Fibroblast of skin of back (primary cell): ENCODE measurements around the gene ING4. TPM values are rescaled to one million over a fixed set of nuclear protein-coding genes. Genes with fewer than 3 reads are reported as not detected.
"Not testable (repeated sequence)": the region's sequence is repeated elsewhere in the genome, so short reads cannot be mapped to it uniquely, and the experiment has no call there.

Experiments
- DNase-seq: peaks from one replicate; pipeline ENCODE4 v3.0.0-alpha.2; 2013
- polyA plus RNA-seq, 2 experiments: library from polyadenylated mRNA; unstranded; fragments of 120-200 nt; gene quantifications; one replicate each; pipeline ENCODE4 v1.2.1, GENCODE V29; 2013; ENCODE audit not compliant: insufficient read length in 2 of 2

Gene ING4
- polyA plus RNA-seq (2013, experiment 1 of 2; ENCODE audit: insufficient read length) = 21.4 TPM
- polyA plus RNA-seq (2013, experiment 2 of 2; ENCODE audit: insufficient read length) = 26.2 TPM

DNA sequence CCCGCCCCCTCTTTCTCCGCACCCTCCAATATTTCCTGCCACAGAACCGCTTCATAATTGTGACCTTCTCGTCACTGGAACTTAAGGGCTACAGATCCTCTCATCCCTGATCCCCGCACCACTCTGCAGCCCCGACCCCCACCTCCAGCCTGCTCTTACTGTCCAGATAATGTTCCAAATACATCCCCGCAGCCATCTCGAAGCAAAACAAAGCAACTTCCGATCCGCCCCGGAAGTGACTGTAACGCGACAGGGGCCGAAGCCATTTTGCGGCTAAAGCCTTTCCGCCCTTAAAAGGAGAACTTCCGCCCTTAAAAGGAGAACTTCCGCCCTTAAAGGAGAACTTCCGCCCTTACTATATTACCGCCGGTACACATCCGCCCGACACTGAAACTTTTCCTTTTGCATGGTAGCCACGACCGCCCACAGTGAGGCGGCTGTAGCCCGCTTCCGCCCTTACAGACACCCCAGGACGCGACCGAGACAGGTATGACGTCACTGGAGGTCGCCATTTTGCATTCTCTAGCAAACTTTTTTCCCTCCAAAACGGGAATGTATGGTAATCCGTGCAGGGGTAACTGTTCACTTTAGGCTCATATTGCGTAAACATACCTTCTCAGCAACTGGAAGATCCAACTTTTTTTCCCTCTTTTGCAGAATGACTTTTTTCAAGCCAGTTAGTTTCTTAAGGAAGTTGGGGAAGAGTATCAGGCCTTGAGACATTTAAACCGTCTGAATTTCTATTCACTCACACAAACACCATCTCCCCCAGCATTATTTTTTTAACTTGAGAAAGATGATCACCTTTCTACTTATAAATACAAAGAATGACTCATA lies at the start of gene ING4:
Gene ING4, minus strand, starts transcription at position 214 of the 837 bp plus-strand sequence. Its CDS starts 18 bp downstream, at position 196.
- peak; percentile 100 for DNase-seq

DNA sequence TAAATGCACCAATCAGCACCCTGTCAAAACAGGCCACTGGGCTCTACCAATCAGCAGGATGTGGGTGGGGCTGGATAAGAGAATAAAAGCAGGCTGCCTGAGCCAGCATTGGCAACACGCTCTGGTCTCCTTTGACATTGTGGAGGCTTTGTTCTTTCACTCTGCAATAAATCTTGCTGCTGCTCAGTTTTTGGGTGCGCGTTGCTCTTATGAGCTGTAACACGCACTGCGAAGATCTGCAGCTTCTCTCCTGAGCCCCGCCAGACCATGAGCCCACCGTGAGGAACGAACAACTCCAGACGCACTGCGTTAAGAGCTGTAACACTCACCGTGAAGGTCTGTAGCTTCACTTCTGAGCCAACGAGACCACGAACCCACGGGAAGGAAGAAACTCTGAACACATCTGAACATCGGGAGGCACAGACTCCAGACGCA lies 46.1 kb upstream of the ING4 start:
- DNase-seq = no peak

DNA sequence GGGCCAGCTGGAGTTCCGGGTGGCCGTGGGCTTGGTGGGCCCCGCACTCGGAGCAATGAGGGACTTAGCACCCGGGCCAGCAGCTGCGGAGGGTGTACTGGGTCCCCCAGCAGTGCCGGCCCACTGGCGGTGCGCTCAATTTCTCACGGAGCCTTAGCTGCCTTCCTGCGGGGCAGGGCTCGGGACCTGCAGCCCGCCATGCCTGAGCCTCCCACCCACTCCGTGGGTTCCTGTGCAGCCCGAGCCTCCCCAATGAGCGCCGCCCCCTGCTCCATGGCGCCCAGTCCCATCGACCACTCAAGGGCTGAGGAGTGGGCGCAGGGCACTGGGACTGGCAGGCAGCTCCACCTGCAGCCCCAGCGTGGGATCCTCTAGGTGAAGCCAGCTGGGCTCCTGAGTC lies 45.4 kb upstream of the ING4 start:
- not testable (repeated sequence) for DNase-seq

DNA sequence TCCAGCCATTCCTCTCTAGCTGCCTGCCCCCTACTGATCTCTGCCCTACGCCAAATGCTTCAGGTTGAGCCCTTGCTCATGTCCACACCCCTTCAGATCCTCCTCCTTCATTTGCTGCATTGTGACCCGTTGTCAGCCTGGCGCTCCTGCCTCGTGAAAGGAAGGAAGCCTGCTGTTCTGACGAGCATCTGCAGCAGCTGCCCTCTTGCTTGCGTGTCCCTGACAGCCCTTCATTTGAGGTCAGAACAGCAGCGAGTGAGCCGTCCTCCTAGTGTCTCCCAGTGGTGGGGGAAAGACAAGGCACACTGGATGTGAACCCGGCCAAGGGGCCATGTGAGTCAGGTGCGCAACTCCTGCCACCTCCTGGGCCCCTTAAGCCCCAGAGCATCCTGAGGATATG lies 40.7 kb upstream of the ING4 start:
- DNase-seq = no peak

DNA sequence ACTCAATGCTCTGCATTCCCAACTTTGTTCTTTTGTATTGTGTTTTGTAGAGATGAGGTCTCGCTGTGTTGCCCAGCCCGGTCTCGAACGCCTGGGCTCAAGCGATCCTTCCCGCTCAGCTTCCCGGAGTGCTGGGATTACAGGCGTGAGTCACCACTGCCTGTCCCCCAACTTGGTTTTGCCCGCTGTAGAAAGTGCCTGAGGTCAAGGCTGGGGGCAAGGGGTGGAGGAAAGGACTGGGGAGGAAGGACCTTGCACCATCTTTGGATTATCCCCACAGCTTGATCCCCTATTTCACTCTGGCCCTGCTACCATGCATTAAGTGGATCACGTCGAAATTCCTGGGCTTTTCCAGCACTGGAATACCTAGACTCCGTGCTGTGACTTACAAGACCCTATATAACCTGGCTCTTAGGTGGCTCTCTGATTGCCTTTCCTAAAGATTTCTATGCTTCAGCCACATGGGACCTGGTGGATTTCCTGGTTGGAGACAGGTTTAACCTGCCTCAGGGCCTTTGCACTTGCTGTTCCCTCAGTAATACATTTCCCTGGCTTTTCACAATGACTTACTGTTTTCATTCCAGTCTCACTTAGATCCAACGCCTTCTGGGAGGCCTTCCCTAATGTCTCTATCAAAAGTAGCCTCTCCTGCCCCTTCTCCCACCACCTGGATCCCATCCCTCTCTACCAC lies 38.3 kb upstream of the ING4 start:
- peak; percentile 28 for DNase-seq

DNA sequence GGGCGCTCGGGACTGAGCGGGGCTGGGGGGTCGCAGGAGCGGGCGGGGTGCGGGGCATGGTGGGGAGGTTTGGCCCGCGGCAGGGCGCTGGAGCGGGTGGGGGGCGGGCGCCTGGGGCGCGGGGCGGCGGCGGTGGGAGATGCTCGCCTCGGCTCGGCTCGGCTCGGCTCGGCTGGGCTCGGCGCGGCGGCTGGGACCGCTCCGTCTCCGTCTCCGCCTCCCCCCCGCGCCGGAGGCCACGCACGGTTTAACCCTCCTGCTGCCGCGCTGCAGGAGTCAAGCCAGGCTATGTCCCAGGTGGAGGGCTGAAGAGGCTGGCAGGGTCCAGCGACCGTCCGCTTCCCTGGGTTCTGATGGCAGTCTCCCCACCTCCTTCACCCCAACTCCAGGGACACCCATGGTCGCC lies 37.7 kb upstream of the ING4 start, which contains the start of gene PIANP:
Gene PIANP, minus strand, starts transcription at position 170 of the 406 bp plus-strand sequence. CDS start 2,754 bp downstream, outside the sequence.
- DNase-seq = peak; percentile 43

DNA sequence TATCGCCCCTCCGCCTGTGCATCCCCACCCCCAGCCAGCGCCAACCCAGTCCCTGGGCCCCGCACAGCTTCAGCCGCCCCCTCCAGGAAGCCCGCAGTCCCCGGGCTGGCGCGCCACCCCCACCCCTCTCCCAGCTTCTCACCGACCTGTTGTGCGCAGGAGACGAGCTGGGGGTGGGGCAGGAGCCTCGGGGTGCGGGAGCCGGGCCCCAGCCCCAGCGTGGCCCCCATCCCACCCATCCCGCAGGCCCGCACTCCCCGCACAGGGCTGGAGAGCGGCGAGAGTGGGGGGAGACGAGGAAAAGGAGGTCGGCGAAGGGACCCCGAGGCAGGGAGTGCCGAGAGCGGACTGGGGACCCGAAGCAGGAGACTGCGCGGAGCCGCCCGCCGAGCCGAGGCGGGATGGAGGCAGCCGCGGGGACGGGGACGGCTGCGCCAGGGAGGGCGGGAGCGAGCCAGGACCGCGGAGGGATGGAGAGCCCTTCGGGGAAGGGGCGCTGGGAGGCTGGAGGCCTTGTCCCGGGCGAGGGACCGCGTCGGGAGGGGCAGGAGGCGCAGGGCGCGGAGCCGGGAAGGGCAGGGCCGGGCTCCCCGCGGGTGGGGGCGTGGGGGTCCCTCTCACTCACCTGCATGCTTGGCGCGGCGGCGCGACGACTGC lies 37.2 kb upstream of the ING4 start:
- no peak for DNase-seq

DNA sequence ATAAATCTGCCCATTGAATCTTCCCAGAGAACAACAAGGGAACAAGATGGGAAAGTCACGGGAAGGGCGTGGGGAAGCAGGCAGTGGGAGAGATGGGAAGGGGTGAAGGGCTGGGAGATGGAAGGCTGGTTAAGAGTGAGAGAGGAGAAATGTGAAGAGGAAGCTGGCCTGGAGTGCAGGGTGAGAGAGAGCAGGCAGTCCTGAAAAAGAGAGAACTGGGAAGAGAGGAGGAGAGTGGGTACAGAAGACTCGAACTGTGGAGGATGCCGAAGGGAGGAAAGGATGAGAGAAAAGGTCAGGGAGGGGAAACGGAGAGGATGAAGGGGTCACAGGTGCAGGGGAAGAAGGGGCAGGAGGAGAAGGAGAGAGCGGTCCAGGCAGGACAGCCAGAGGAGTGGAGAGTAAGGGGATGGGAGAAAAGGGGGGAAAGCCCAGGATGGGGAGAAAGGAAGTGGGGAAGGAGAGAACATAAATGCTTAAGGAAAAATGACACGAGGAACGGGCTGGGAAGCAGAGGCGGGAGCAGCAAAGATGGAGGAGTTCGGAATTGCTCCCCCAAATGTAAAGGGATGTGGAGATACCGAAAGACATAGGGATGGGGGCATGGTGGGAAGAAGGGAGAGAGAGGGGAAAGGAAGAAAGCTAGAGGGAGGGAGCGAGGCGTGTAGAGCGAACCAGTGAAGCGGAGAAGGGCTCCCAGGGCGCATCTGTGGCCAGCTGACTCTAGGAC lies 36.5 kb upstream of the ING4 start:
- no peak for DNase-seq

DNA sequence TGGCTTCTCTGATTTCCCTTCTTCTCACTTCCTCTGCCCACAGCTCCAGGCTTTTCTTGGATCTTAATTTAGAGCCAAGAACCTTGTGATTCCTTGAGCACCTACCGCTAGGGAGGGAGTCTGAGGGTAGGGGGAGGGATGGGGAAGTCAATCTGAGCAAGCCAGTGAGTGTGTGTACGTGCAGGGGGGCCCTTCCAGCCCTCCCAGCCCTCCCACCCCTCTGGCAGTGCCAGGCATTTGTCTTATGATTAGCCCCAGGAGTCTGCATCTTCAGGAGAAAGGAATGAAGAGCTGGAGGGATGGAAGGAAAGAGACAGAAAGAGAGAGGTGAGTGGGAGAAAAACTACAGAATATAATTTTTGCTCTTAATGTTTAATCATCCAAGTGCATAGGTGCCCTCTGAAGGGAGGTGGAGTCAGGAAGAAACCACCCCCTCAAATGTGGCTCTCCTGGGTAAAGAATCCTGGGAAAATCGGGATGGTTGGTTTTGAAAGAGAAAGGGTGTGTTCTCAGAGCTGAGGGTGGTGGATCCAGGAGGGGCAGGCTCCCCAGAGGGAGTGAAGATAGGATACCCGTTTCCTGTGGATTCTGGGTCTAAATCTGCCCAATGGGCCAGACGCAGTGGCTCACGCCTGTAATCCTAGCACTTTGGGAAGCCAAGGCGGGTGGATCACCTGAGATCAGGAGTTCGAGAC lies 35.6 kb upstream of the ING4 start:
- no peak for DNase-seq

DNA sequence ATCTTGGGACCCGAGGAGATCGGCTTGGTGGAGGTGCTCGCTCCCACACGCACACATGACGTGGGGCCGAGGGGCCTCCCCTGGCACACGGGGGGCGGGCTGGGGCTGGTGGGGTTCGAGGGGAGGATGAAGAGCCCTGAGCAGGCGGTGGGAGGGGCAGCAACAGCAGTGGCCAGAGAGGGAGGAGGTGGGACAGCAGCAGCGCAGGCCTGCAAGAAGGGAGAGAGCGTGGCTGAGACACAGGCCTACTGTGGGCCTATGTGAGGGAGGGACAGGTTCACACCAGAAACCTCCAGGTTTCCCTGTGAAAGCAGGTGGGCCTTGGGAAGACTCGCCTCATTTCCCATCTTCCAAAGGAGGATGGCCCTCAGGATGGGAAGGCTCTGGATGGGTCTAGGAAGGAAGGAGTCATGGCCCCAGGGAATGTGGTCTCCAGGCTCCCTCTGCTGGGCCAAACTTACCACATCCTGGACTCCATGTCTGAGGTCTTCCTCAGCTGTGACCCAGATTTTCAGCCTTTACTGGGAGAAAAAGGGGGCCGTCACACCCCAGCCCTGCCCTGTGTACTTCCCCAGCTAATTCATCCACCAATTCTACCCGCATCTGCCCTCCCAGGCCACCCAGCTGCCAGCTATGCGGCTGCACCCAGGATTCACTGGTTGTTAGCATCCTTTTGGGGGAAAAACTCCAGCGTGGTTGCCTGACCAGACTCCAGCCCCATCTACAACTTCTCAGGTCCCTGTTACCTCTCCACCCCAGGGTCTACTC lies 34.8 kb upstream of the ING4 start:
- DNase-seq = peak; percentile 74

DNA sequence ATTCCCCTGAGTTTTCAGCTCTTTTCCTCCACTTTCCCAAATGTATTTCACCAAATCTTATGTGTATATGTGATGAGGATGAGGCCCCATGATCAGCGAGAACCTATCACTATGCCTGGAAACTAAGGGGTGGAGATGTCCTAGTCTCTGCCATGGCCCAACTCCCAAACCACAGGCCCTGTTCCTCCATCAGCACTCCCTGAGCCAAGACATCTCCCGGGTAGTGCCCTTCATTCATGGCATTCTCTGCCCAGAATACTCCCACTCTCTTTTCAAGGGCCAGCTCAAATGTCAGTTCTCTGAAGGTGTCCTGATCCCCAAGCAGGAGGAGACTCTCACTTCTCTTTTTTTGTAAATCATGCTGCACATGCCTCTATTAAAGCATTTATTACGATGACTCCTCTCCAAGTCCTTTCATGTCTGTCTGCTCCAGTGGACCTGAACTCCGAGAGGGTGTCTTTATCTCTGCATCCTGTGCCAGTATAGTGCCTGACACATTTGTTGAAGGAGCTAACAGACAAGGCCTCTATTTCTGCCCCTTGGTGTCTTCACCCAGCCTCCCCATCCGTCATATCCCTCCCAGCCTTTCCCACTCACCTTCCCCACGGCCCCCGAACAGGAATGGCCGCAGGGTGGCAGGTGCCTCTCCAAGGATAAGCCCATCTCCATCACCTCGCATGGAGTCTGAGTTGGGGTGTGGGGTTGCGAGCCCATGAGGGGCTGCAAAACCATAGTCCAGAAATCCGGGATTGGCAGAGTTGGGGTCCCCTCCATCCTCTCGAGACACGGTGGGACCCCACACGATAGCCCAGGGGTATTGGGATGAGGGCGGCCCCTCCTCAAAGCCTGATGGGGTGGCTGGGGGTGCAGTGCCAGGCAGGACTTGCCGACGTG lies 34.0 kb upstream of the ING4 start:
- DNase-seq = no peak

DNA sequence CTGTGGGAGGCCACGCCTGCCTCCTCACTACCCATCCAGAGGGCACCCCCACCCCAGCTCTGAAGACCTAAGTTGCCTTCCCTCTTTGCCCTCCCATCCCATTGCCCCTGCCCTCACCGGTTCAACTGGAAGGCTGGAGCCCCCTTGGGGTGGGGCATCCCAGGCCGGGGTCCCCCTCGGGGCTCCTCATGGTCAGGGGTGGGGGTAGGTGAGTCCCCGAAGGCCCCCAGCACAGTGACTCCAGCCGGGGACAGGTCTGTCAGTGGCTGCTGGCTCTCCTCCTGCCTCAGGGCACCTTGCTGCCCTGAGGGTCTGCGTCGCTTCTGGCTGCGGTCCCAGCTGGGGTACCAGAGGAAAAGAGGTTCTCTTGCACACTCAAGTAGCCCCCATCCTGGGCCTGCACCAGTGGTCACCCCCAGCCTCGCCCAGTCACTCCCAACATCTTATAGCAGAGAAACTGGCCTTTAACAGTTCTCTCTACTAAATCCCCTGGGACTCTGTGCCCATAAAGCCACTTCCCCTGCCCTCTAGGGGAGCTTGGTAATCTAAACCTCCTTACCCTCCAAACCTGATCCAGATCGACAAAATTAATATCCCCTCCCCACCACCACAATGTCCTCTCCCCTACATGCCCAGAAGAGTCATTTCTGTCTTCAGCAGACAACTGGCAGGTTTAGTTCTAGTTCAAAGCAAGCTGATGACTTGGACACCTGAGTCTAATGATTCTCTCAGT lies 32.6 kb upstream of the ING4 start:
- no peak for DNase-seq

DNA sequence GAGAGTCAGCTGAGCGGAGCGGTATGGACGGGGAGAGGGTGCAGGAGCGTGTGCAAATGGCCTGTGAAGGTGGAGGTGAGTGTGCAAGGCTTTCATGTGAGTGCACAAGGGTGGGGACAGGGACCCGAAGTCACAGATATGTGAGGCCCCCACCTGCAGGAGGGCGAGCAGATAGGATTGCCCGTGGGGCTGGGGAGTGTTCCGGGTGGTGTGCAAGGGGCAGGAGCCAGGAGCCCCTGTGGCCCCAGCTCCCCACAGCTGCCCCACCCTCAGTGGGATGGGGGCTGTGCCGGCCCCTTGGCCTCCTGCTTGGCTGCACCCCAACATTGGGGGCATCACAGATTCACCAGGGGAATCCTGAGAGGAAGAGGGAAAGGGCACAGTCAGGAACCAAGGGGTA lies 31.8 kb upstream of the ING4 start:
- DNase-seq = no peak

DNA sequence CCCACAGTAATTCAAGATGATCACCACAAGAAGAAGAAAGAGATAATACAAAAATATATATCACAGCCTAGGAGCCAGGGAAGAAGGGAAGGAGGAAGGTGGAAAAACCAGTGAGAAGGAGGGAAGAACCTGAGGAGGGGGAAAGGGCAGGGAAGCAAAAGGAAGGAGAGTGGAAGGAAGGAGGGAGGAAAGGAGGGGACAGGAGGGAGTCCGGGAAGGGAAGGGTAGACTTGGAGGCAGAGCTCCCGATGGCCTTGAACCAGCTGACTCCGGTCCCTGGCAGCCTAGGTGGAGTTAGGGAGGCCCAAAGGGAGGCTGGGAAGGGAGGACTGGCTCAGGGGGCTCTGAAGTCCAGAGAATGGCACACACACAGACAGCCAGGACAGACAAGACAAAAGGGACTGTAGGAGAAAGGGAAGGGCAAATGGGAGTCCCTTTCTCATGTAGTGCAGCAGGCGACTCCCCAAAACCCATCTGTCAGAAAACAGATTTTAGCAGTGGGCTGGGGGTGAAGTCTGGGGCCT lies 31.0 kb upstream of the ING4 start:
- DNase-seq = no peak

DNA sequence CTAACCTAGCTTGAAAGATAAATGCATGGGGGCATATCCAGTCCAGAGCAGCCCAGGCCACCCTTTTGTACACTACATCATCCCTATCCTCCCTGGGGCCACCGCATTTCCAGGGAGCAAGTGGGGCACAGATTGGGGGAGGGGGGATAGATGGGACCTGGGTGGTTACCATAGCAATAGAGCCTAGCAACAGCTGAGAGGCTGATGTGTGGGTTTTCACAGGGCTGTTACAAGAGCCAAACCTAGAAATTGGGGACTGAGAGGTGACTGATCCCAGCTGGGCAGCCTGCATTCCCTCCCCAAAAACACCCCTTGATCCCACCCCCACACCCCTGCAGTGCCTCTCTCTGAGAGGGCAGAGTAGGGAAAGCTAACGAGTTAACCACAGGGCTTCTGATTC lies 30.0 kb upstream of the ING4 start:
- no peak for DNase-seq

DNA sequence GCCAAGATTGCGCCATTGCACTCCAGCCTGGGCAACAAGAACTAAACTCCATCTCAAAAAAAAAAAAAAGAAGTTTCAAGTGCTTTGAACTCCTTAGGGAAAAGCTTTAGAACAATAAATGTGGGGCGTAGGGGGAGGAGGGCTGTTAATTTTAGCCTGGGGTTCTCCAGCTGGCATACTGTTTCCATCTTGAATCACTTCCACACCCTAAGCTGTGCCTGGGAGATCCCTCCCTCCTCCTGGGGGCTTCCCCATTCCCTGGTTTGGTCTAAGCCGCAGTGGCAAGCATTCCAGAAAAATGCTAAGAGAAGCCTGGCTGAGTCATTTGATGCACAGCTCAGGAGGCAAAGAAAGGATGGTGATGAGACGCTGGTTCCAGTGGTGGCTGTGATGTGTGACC lies 28.6 kb upstream of the ING4 start:
- DNase-seq = peak; percentile 89

DNA sequence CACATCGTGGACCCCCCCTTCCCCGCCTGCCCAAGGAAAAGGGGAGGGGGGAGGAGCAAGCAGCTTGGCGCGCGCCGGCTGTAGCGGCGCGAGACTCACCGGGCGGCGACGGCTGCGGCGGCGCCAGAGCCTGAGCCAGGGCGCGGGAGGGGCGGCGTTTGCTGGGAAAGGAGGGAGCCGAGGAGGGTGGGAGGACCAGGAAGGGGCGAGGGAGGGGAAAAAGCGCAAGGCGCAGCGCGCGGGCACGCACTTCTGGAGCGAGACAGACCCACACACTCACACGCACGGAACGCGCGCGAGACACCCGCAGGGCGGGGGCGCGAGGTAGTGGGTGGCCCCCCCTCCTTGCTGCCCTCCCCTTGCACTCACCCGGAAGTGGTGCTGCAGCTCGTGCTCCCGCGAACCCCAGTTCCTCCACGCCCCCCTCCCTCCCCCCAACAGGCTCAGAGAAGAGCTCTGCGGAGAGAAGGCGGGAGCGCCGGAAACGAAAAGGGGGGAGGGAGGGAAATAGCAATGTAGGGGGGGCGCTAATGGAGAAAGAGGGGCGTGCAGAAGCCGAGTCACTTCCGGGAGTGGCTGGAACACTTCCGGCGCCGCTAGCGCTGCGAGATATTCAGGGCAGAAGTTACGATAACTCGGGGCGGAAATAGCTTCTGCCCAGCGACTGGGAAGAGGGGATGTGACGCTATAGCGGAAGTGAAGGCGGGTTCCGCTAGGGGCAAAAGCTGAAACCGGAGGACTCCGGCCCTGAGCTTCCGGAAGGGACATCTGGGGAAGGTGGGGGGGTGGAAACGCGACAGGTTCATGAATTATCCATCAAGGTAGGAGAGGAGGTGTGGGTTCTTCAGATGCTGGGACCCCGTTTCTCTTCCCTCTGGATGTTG lies 26.3 kb upstream of the ING4 start, which contains the start of gene ZNF384:
Gene ZNF384, minus strand, starts transcription at position 377 of the 884 bp plus-strand sequence. CDS start 9,855 bp downstream, outside the sequence.
- peak; percentile 100 for DNase-seq
